Esophagus squamous epithelium (tissue), 5 donors: Measurements from ENCODE around the gene MINK1. TPM values are rescaled to one million over a fixed set of nuclear protein-coding genes. Genes with fewer than 3 reads are reported as not detected.

ENCODE experiments used
- DNase-seq: peaks from one replicate; lab custom pipeline; 2025; lab: John Stamatoyannopoulos, UW
- H3K27ac ChIP-seq, 4 donors: fragments of 200-600 bp; sonication (generic); one replicate each; pipeline ENCODE4 v1.5.1; 2016 to 2019; ENCODE audit warnings: mild to moderate bottlenecking in 1 of 4
- H3K27me3 ChIP-seq, 4 donors: fragments of 200-600 bp; sonication (generic); 1 replicate in 3 of 4; 2 replicates in 1 of 4; pipeline versions ENCODE4 v1.5.1 to v1.6.0; 2017 to 2021; ENCODE audit warnings: antibody characterized with exemption in 1 of 4
- H3K36me3 ChIP-seq, 3 donors: fragments of 200-600 bp; sonication (generic); one replicate each; pipeline ENCODE4 v1.5.1; 2016 to 2019
- H3K4me1 ChIP-seq, 3 donors: fragments of 200-600 bp; sonication (generic); one replicate each; pipeline ENCODE4 v1.5.1; 2017 to 2019
- H3K4me3 ChIP-seq, 4 donors: fragments of 200-600 bp; sonication (generic); 1 replicate in 3 of 4; 2 replicates in 1 of 4; pipeline ENCODE4 v1.5.1; 2016 to 2019; ENCODE audit warnings: mild to moderate bottlenecking in 2 of 4, moderate library complexity in 1 of 4
- H3K9me3 ChIP-seq, 3 donors: fragments of 200-600 bp; sonication (generic); one replicate each; pipeline ENCODE4 v1.5.1; 2016 to 2019
- POLR2A ChIP-seq, 4 donors: fragments of 450-650 bp; IDR thresholded peaks; one replicate each; pipeline ENCODE4 v1.6.1; 2017; ENCODE audit warnings: antibody characterized with exemption in 4 of 4, mild to moderate bottlenecking in 4 of 4, moderate library complexity in 3 of 4
- WGBS, 2 donors: methylation state at CpG; one replicate each; pipeline ENCODE4 v1.1.5; 2018; 5-methylcytosine and 5-hydroxymethylcytosine counted together
- intact Hi-C: fragments of 100-400 bp; cut with DNase I; formaldehyde crosslinking; loops from one replicate; pipeline ENCODE4 v1.15.0; 2022
- total RNA-seq, 4 donors: library from RNA; depleted of rRNA; stranded (reverse); fragments of >200 nt; gene quantifications; one replicate each; pipeline ENCODE4 v1.1.0, GENCODE V29; 2016
- TF ChIP-seq, protein P1 (sequence below), 6 experiments: fragments of 450-650 bp in 4 of 6; fragments of 200-600 bp in 2 of 6; sonication (generic) in 2 of 6; IDR thresholded peaks; one replicate each; pipeline ENCODE4 v1.5.1; 2016 to 2019; ENCODE audit warnings: antibody characterized with exemption in 6 of 6, mild to moderate bottlenecking in 4 of 6, moderate library complexity in 4 of 6
- donor health status: DM: yes; HTN: yes; CAD: no.

The MINK1 gene
- total RNA-seq, 4 donors from 2014 or later: 50.1 to 156 (median 117) TPM

DNA sequence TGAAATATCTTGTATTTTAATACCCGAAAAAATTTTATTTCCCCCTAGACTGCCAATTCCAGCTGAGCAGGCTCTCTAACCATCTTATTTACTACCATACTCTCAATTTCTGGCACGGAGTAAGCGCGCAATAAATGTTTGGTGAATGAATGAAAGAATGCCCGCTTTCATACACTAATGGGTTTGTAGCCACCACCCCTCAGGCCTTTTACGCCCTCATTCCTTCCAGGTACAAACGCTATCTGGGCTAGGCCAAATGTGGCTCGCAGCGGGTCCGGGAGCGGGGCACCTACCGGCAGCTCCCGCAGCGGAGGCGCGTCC, 26.7 kb upstream of the MINK1 start:
- Histone ChIP-seq H3K4me1 (peaks cover 14 to 51% (median 21%) of the 10 kb centered on the region in 3 donors), H3K36me3 (peaks cover 0 to 28% (median 11%) of the 10 kb centered on the region in 3 donors), H3K27me3 (no peaks in the 10 kb centered on the region), H3K27ac (peak overlapping the region; percentile 35 to 92 (median 82)), H3K4me3 (peak overlapping the region; percentile 65 to 76 (median 71)), H3K9me3 (no peaks in the 10 kb centered on the region)
- WGBS, 2 donors: 6 to 17% methylated on average over 5 to 6 of the region's 16 CpGs
- intact Hi-C loops: no loop called here
- no peak for TF ChIP-seq POLR2A (IDR thresholded peaks at IDR 0.05)
- TF ChIP-seq, protein P1, sequence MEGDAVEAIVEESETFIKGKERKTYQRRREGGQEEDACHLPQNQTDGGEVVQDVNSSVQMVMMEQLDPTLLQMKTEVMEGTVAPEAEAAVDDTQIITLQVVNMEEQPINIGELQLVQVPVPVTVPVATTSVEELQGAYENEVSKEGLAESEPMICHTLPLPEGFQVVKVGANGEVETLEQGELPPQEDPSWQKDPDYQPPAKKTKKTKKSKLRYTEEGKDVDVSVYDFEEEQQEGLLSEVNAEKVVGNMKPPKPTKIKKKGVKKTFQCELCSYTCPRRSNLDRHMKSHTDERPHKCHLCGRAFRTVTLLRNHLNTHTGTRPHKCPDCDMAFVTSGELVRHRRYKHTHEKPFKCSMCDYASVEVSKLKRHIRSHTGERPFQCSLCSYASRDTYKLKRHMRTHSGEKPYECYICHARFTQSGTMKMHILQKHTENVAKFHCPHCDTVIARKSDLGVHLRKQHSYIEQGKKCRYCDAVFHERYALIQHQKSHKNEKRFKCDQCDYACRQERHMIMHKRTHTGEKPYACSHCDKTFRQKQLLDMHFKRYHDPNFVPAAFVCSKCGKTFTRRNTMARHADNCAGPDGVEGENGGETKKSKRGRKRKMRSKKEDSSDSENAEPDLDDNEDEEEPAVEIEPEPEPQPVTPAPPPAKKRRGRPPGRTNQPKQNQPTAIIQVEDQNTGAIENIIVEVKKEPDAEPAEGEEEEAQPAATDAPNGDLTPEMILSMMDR (IDR thresholded peaks at IDR 0.05): no peak
- DNase-seq: no peak

DNA sequence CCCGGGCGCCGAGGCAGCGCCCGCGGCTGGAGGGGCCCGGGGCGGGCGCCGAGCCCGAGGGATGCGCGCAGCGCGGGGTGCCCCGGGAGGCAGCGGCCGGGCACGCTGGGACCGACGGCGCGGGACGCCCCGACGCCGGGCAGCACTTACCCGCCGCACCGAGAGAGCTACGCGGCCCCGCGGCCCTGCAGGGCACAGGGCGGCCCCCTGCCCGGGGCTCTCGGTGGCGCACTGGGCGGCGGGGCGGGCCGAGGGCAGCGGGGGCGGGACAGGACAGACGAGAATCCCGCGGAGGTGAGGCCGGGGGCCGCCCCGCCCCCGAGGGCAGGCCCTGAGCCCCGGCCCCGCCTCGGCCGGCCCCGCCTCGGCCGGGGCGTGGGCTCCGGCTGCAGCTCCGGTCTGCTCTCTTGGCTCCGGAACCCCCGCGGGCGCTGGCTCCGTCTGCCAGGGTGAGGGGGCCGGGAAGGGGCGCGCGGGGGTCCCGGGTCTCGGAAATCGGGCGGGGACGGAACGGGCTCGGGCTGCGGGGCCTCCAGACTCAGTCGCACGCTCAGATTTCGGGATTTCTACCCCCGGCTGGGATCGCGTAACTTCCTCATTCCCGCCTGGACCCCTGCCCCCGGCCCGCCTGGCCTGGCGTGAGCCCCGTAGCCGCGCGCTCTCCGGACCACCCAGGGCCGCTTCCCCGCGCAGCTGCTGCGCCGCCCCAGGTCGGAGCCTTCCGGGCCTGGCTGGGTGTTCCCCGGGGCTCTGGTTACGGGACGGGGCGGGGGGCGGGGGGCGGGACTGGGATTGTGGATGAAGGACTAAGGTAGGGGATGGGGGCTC, 26.1 kb upstream of the MINK1 start, which contains the start of gene PLD2:
Gene PLD2 (plus strand): TSS at position 376 of the 828 bp plus-strand sequence. CDS start 621 bp downstream, outside the sequence.
- peak in 2 of 4 donors; percentile 14 to 83 for TF ChIP-seq POLR2A (IDR thresholded peaks at IDR 0.05)
- TF ChIP-seq, protein P1 (IDR thresholded peaks at IDR 0.05): no peak
- peak within 1 kb of the TSS; percentile 65 to 76 (median 71) for H3K4me3 ChIP-seq
- H3K36me3 ChIP-seq: peaks cover 0 to 34% (median 11%) of the 10 kb centered on the region in 3 donors
- 0% methylated on average over 1 of the region's 106 CpGs; no CpG with 5 or more reads in 1 of the 2 donors for WGBS, 2 donors
- peaks cover 14 to 51% (median 21%) of the 10 kb centered on the region in 3 donors for H3K4me1 ChIP-seq
- no peaks in the 10 kb centered on the region for H3K27me3 ChIP-seq
- no peaks in the 10 kb centered on the region for H3K9me3 ChIP-seq
- peak; percentile 28 for DNase-seq
- H3K27ac ChIP-seq: peak within 1 kb of the TSS; percentile 78 to 92 (median 89)
- intact Hi-C loops: no loop called here

DNA sequence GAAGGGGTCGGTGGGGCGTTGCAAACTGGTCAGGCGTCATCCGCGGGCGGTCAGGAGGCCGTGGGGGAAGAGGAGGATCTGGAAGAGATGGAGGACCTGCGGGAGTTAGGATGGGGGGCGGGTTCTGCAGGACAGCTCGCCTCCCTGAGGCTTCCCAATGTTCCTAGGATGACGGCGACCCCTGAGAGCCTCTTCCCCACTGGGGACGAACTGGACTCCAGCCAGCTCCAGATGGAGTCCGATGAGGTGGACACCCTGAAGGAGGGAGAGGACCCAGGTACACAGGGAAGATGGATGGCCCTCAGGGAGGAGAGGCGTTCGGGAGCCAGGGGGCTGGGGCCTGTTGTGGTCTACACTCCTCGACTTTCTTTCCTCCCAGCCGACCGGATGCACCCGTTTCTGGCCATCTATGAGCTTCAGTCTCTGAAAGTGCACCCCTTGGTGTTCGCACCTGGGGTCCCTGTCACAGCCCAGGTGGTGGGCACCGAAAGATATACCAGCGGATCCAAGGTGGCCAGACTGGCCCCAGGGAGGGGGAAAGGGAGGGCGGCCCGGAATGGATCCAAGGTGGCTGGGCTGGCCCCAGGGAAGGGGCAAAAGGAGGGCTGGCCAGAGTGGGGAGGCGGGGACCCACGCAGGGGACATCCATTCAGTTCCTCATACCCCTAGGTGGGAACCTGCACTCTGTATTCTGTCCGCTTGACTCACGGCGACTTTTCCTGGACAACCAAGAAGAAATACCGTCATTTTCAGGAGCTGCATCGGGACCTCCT, 25.3 kb upstream of the MINK1 start:
- peak overlapping the region; percentile 78 to 92 (median 89) for H3K27ac ChIP-seq
- H3K9me3 ChIP-seq: no peaks in the 10 kb centered on the region
- no peak for TF ChIP-seq POLR2A (IDR thresholded peaks at IDR 0.05)
- TF ChIP-seq, protein P1 (IDR thresholded peaks at IDR 0.05): no peak
- DNase-seq: no peak
- H3K4me1 ChIP-seq: peaks cover 14 to 55% (median 21%) of the 10 kb centered on the region in 3 donors
- H3K27me3 ChIP-seq: no peaks in the 10 kb centered on the region
- H3K4me3 ChIP-seq: peak overlapping the region; percentile 65 to 76 (median 71)
- WGBS, 2 donors: 11 to 24% methylated on average over 18 to 19 of the region's 32 CpGs
- intact Hi-C loops: no loop called here
- H3K36me3 ChIP-seq: peaks cover 0 to 35% (median 11%) of the 10 kb centered on the region in 3 donors

DNA sequence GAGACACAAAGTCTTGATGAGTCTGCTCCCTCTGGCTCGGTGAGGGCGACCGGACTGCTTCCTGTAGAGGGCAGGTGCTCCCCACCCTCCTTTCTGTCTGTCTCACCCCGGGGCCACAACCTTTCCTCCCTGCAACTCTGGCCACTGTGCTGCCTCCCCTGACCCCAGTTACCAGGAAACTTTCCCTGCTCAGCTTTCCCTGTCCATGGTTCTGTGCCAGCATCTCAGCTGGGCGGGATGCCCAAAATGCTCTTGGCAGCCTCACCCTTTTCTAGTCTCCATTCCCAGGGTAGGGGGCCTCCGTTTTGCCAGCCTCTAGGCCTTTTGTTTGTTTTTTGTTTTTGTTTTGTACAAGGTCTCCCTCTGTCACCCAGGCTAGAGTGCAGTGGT, 24.8 kb upstream of the MINK1 start:
- Histone ChIP-seq H3K4me1 (peaks cover 14 to 61% (median 21%) of the 10 kb centered on the region in 3 donors), H3K4me3 (peak overlapping the region; percentile 65 to 76 (median 71)), H3K9me3 (no peaks in the 10 kb centered on the region), H3K27me3 (no peaks in the 10 kb centered on the region), H3K27ac (peak overlapping the region; percentile 78 to 92 (median 89)), H3K36me3 (peaks cover 0 to 35% (median 11%) of the 10 kb centered on the region in 3 donors)
- 12 to 24% methylated on average over 6 of the region's 6 CpGs for WGBS, 2 donors
- intact Hi-C loops: no loop called here
- TF ChIP-seq, protein P1 (IDR thresholded peaks at IDR 0.05): peak in 1 of 6 experiments; percentile 11
- no peak for TF ChIP-seq POLR2A (IDR thresholded peaks at IDR 0.05)
- no peak for DNase-seq
